HG03460 (cell line): ENCODE results near the gene RAD21L1.

Experiments
- ATAC-seq: cut with Tn5 transposase; IDR thresholded peaks from one replicate; pipeline ENCODE4 v1.9.1; 2021; ENCODE audit not compliant: unreplicated experiment

Gene RAD21L1

GRCh38 chr20:1225783-1226654, at the start of gene RAD21L1:
Gene RAD21L1 (plus strand): TSS chr20:1226044. CDS start chr20:1228454, 2,410 bp downstream.
- ATAC-seq, result no peak

GRCh38 chr20:1177680-1178079, 48.2 kb upstream of the RAD21L1 start:
- no peak for ATAC-seq

- no peak for ATAC-seq
Measured at GRCh38 chr20:1178103-1178502, 47.7 kb upstream of the RAD21L1 start.

- no peak for ATAC-seq
Measured at GRCh38 chr20:1178623-1179022, 47.2 kb upstream of the RAD21L1 start.

GRCh38 chr20:1180949-1181348, 44.9 kb upstream of the RAD21L1 start:
- ATAC-seq, result no peak

GRCh38 chr20:1182106-1182505, 43.7 kb upstream of the RAD21L1 start:
- ATAC-seq, result no peak

GRCh38 chr20:1183153-1183552, 42.7 kb upstream of the RAD21L1 start:
- no peak for ATAC-seq

- no peak for ATAC-seq
Measured at GRCh38 chr20:1184260-1184637, 41.6 kb upstream of the RAD21L1 start.

- no peak for ATAC-seq
Measured at GRCh38 chr20:1184638-1185315, 41.1 kb upstream of the RAD21L1 start, which contains the start of gene TMEM74B. Gene TMEM74B (minus strand): TSS chr20:1184981. CDS start chr20:1183801, 1,180 bp downstream.

- no peak for ATAC-seq
Measured at GRCh38 chr20:1185316-1185741, 40.5 kb upstream of the RAD21L1 start.

GRCh38 chr20:1185790-1186334, 40.0 kb upstream of the RAD21L1 start:
- no peak for ATAC-seq

GRCh38 chr20:1186367-1186991, 39.4 kb upstream of the RAD21L1 start:
- no peak for ATAC-seq

GRCh38 chr20:1187605-1188171, 38.2 kb upstream of the RAD21L1 start:
- ATAC-seq, result no peak

GRCh38 chr20:1188347-1188746, 37.5 kb upstream of the RAD21L1 start:
- no peak for ATAC-seq

GRCh38 chr20:1189827-1190226, 36.0 kb upstream of the RAD21L1 start:
- no peak for ATAC-seq

GRCh38 chr20:1190847-1191246, 35.0 kb upstream of the RAD21L1 start:
- ATAC-seq, result no peak

- no peak for ATAC-seq
Measured at GRCh38 chr20:1191299-1191698, 34.5 kb upstream of the RAD21L1 start.

GRCh38 chr20:1195226-1195625, 30.6 kb upstream of the RAD21L1 start:
- no peak for ATAC-seq

- ATAC-seq, result no peak
Measured at GRCh38 chr20:1196634-1197033, 29.2 kb upstream of the RAD21L1 start.

GRCh38 chr20:1197801-1198200, 28.0 kb upstream of the RAD21L1 start:
- ATAC-seq, result no peak

- no peak for ATAC-seq
Measured at GRCh38 chr20:1198751-1199150, 27.1 kb upstream of the RAD21L1 start.
